Stimulated activated CD8-positive, alpha-beta memory T cell treated with anti-CD3 and anti-CD28 coated beads, Interleukin-15, amount 100 ng/mL, for 1 hour (primary cell): ENCODE measurements around the gene PTPRC.

ENCODE experiments used
- DNase-seq: peaks from one replicate; pipeline ENCODE4 v3.0.0-alpha.2; 2020; ENCODE audit warnings: low read depth

Gene PTPRC

DNA sequence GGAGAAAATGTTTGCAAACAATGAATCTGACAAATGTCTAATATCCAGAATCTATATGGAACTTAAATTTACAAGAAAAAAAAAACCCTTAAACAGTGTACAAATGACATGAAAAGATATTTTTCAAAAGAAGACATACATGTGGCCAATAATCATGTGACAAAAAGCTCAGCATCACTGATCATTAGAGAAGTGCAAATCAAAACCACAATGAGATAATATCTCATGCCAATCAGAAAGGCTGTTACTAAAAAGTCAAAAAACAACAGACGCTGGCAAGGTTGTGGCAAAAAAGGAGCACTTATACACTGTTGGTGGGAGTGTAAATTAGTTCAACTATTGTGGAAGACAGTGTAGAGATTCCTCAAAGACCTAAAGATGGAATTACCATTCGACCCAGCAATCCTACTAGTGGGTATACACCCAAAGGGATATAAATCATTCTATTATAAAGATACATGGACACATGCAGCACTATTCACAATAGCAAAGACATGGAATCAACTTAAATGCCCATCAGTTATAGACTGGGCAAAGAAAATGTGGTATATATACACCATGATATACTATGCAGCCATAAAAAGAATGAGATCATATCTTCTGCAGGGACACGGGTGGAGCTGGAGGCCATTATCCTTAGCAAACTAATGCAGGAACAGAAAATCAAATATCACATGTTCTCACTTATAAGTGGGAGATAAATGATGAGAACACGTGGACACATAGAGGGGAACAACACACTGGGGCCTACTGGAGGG, 123.2 kb downstream of the PTPRC start:
- DNase-seq, result no peak

DNA sequence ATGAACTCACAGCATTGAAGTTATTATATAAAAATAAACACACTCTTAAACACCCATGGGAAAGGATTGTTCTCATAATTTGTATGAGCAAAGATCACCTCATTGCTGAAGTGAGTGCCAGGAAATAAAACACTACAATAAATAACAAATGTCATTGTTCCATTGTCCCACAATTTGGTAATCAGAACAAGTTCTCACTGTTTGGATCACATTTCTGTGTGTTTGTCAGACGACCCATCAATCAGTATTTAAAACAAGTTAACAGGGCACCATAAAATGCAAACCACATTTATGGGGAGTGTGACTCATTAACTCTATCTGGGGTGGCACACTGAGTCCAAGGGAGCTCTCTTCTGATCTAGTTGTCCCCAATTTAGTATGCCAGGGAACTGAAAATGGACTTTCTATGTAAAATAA, 124.5 kb downstream of the PTPRC start:
- no peak for DNase-seq

DNA sequence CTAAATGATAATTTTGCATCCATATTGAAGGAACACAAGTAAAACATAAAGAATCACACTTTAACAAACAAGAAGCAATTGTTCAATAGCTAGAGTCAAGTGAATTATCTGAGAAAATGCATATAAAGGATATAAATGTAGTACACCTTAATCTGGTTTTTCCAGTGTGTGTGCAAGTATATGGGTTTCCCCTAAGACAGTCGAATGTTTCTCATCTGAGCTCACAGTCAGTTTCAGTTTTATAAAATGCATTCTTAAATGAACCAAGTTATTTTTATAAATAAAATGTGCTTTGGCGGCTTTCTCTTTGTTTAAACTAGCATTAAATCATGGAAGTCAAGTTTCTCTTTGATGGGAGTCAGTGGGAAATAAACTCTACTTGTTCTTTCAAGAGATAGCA, 125.9 kb downstream of the PTPRC start:
- no peak for DNase-seq

DNA sequence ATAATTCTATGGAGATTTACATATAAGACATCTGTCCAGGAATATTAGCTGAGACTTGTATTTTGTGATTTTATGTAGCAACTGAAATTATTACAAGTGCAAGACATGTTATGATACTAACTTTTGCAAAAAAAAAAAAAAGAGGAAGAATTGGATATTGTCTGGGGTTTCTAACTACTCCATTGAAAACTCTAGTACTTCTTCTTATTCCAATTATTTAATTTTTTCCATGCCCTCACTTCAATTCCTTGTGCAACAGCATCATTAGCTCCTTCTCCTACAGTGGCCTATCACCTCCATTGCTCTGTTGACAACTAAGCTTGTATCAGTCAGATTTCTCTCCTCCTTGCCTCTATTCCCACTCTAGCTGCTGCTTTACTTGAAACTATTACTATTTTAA, 126.6 kb downstream of the PTPRC start:
- DNase-seq, result no peak

DNA sequence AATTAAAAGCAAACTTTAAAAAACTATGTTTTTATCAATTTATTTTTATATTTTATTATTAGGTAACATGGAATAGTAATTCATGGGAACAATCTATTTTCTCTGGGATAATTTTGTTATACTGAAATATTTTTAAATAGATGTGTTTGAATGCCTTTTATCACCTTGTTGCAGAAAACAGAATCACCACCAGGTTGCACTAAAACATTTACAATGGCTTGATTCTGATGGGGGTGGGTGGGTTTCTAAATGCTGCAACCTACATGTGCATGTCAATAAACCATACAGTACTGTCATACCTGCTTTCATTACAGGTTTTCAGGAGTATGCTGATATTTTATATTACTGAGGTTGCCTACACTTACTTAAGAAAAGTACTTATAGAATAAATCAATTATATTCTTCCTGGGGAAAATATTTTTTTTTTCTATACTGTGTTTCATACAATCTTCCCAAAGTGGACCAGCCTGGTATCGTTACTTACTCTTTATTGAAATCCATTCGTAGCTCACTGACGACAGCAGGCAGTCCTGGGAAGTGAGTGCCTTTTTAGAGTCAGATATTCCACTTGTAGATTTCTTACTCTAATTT, 132.8 kb downstream of the PTPRC start:
- DNase-seq, result no peak

DNA sequence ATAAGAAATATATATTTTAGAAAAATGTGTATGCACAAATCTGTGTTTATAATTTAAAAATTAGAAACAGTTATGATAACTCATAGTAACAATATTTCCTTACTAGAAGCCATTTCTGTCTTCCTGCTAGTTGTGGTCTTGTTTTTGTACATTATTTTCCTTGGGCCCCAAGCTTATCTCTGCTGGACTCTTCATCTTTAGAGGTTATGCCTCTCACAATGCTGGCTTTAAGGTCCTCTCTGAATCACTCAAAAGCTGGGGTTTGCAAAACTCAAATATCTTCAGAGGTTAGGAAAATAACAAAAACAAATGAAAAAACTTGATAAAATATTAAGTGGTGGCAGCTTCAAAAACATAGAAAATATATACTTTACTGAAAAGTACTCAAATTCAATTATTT, 133.8 kb downstream of the PTPRC start:
- DNase-seq, result no peak

DNA sequence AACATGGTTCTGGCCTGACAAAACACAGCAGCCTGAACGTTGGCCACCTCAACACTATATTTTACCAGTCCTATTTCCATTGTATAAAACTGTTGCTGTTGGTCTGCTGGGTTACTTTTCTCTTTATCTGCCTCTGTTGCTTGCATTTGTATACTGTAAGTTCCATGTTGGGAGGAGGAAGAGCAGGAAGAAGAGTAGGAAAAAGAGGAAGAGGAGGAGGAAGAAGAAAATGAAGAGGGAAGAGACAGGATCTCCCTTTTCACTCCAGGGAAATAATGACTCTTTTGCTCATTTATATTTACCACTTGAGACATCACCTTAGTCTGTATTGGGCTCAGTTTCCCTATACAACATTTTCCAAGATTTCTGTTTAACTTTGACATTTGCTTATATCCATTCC, 134.2 kb downstream of the PTPRC start:
- DNase-seq, result no peak

DNA sequence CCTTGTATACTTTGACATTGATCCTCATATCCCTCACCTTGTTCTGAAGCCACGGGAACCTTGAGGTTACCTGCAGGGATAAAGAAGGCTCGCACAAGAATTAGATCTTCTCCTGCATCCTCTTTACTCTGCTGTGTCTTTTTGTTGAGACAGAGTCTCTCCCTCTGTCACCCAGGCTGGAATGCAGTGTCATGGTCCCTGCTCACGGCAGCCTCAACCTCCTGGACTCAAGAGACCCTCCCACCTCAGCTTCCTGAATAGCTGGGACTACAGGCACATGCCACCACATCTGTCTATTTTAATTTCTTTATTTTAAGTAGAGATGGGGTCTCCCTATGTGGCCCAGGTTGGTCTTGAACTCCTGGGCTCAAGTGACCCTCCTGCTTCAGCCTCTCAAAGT, 134.7 kb downstream of the PTPRC start:
- DNase-seq, result no peak

DNA sequence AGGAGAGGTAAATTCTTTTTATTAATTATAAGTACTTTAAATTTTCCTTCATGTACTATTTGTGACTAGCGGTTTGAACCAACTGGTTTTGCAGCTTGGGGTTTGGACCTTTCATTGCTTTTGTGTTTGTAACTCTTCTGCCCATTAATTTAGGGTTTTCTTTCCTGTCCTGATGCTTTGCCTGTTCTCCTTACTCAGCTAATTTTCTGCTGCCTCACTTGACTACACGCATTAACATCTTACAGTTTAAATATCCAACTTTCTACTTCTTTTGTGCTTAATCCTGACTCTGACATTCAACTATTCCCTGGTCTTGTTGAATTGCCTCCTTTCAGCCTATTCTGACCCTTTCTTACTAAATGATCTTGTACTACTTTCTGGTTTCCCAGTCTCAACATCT, 135.6 kb downstream of the PTPRC start:
- DNase-seq, result no peak

DNA sequence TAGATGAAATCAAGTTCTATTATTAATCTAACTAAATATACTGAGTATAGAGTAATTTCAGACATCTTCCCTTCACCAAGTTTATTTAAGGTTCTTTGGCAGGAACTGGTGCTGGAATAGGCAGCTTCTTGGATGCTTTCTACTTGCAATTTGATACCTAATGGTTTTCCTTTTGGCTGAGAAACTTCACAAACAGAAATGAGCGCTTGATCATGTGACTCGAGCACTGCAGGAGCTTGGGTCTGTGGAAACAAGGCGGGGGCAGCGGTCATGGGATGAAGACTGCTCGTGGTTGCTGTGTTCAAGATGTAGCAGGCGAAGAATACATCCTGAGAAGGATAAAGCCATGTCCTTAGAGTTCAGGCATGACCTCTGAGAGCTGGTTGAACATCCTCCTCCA, 136.8 kb downstream of the PTPRC start:
- no peak for DNase-seq

DNA sequence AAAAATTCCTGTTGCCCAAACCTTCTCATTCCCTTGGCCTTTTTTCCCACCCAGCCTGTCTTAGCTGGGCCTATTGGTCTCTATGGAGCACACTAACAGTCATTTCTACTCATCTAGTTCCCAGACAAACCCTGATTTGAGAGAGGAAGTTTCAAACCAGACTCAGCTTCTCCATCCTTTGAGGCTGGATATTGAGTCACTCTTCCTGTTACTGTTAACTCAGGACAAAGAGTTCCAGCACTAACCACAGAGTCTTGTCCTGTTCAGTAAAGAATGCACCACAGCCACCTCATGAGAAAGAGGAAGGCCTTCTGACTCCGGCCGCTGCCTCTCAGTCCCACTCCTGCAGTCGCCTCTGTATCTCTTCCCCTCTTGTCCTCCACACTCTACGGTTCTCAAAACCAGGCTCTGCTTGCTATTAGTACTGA, 137.8 kb downstream of the PTPRC start:
- no peak for DNase-seq

DNA sequence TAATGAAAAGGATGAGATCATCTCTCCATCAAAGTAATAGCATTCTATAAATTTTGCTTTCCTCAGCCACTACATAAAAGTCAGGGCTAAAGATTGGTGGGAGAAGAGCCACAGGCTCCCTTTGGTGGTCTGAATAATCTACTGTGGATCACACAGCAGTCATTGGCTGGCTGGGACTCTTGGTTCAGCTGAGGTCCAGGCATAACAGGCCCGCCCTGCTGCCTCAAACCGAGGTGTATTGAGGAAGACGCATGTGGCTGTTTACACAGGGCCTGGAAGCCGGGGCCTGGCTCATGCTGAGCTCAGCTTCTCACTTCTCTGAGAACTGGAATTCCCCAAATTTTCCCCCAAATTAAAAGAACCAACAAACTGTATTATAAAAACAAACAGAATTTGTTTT, 139.2 kb downstream of the PTPRC start:
- DNase-seq, result no peak

DNA sequence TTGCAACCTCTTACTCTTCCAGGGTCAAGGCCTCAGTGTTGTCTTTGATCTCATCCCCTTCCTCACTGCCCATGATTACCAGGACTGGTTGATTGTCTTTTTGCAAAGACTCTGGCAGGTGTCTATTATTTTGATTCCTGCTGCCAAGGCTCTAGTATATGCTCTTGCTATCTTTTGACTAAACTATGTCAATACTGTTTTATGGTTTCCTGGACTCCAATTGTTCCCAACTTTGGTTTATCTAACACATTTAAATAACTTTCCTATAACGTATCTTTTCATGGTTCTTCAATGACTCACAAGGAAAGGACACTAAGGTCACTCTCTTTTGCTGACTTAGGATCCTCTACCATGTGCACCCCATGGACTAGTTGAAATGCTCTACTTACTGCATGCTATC, 141.5 kb downstream of the PTPRC start:
- DNase-seq, result no peak

DNA sequence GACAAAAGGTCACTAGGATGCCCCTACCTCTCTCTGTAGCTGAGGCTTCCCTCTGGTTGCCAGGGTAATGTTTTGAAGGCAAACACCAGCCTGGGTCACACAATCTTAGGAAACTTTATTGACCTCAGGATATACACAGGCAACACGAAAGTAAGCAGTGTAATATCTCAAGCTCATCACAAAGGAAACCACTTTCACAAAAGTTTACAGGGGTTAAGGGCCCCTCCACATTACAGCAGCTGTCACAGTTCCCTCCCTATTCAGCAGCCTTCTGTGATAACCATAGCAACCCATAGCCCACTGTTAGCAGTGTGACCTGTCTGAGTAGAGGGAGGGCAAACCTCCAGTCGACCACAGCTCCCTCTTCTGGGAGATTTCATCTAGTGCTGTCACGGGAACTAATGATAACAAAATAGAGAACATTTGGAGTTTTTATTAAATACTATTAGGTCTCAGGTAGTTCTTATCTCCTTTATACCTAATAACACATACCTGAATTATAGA, 149.8 kb downstream of the PTPRC start:
- DNase-seq, result no peak

DNA sequence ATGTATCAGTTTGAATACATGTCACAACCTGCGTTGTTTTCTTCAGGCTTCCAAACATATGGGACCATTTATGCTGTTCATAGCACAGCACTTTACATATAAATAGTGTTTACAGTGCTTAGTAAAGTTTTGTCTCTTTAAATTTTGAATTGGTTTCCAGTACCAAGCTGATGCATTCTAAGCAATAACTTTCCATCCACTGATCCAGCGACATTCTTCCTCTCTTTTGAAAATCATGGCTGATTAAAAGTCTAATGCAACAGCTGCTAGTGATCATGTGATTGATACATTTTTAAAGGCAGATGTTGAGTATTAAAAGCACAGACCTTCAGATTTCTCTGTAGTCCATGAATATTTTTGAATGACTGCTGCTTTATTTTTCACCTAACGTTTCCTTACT, 154.9 kb downstream of the PTPRC start:
- no peak for DNase-seq

DNA sequence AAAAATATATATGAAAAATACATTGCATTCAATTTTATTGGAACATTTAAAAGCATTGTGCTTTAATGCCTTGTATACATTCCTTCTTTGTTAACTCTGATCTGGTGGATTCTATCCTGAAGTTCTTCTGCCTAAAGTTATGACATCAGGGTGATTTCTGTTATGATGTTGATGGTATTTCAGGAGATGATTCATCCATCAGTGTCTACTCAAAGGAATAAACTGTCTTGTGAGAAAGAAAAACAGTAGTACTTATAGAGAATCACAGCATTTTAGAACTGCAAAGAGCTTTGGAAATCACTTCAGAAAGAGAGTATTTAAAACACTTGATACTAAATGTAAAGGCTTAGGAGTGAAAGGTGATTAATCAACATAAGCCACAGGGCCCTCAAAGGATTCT, 155.7 kb downstream of the PTPRC start:
- no peak for DNase-seq

DNA sequence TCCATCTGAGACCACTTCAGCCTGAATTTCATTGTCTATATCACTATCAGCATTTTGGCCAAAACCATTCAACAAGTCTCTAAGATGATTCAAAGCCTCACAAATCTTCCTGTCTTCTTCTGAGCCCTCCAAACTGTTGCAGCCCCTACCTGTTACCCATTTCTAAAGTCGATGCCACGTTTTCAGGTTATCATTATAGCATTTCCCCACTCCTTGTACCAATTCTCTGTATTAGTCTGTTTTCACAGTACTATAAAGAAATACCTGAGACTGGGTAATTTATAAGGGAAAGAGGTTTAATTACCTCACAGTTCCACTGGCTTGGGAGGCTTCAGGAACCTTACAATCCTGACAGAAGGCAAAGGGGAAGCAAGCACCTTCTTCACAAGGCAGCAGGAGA, 158.8 kb downstream of the PTPRC start:
- no peak for DNase-seq

DNA sequence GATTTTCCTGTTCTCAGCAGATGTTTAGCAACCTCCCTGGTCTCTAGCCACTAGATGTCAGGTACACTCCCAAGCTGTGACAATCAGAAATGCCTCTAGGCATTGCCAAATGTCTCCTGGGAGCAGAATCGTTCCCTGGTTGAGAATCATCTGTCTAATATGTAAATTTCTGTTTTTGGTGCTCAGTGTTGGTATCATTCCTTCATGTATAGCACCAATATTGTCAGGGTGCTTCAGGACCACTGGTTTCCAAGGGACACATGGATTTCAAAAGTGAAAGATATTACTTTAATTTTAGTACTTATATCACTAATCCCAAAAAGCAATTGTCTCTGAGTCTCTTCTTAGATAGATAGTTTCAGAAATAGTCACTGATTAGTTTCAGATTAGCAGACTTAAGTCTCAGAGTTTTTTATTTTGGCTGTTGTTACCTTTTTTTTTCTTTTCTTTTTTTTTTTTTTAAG, 160.1 kb downstream of the PTPRC start:
- DNase-seq, result no peak

DNA sequence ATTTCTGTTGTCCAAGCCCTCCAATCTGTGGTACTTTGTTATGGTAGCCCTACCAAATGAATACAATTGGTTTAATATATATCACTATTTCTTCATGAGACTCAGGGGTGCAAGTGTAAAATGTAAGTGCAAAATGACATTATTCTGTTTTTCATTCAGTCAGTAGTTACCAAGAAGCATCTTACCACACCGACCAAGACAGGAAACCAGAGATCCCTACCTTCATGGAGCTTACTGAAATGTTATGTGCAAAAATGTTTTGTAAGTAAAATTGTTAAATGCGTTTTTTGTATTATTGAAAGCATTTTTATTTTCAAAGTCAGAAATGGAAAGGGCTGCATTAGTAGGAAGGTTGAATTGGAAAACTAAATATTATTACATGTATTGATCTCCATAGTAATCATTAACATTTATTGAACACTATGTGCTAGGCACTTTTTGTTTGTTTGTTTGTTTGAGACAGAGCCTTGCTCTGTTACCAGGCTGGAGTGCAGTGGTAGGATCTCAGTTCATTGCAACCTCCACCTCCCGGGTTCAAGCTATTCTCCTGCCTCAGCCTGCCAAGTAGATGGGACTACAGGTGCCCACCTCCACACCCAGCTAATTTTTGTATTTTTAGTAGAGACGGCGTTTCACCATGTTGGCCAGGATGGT, 166.8 kb downstream of the PTPRC start:
- DNase-seq, result no peak

DNA sequence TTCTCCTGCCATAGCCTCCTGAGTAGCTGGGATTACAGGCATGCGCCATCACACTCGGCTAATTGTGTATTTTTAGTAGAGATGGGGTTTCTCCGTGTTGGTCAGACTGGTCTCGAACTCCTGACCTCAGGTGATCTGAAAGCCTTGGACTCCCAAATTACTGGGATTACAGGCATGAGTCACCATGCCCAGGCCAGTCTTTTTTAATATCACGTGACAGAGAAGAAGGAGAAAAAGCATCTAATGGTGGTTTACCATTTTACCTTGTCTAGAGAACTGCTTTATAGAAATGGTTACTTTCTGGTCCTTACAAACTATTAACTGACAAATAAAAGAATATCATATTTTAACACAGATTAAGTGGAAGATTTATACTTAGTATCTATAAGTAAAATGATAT, 168.0 kb downstream of the PTPRC start:
- DNase-seq, result no peak
